K562 (cell line): Measurements from ENCODE around the gene SCN1B. TPM values are rescaled to one million over a fixed set of nuclear protein-coding genes. Genes with fewer than 3 reads are reported as not detected.

ENCODE experiments used
- ATAC-seq: fragments of 200-7000 bp; cut with Tn5 transposase; 3 replicates; pipeline ENCODE4 v1.9.1; 2020; ENCODE audit warnings: moderate library complexity
- BruUV-seq: library from RNA; stranded (reverse); fragments of 400-500 nt; replicated peaks from 2 replicates; lab custom pipeline; 2021; lab: Mats Ljungman, UMichigan
- CTCF ChIA-PET: fragments of 300-600 bp; formaldehyde crosslinking; extraction: SDS; loops from one replicate; lab custom pipeline; 2021; ENCODE audit warnings: low intra/inter-chr PET ratio; lab: Yijun Ruan, JAX
- POLR2A ChIA-PET: fragments of 300-600, 350-650 bp; sonication (Branson Sonifier 250); formaldehyde crosslinking; extraction: SDS; loops from one replicate; lab custom pipeline; 2021; ENCODE audit warnings: antibody characterized with exemption, inconsistent platforms; lab: Yijun Ruan, JAX
- DNase-seq, 4 experiments: peaks; one replicate each; pipeline versions ENCODE4 v3.0.0 to v3.0.0-alpha.2; 2011 to 2018; ENCODE audit warnings: low spot score in 3 of 4, mixed read lengths in 3 of 4; ENCODE audit errors: extremely low read depth in 1 of 4
- FAIRE-seq: peaks from 2 replicates; lab custom pipeline; 2011; peaks lifted over from hg19 to GRCh38; lab: Jason Lieb, UNC
- H2AFZ ChIP-seq: 2 replicates; pipeline ENCODE4 v1.6.0; 2011; ENCODE audit warnings: low read depth, low read length, control low read depth, inconsistent platforms
- H3K27ac ChIP-seq: fragments of 200-600 bp; 3 replicates; pipeline ENCODE4 v1.8.0; 2011; ENCODE audit warnings: low read depth, mild to moderate bottlenecking, control low read depth, inconsistent platforms, low read length, moderate library complexity, mixed read lengths; ENCODE audit errors: extremely low read depth
- H3K27me3 ChIP-seq, 2 experiments: fragments of 300-600 bp in 1 of 2; 2 replicates in 1 of 2; 3 replicates in 1 of 2; pipeline versions ENCODE4 v1.6.0 to v1.8.0; 2011; ENCODE audit warnings: inconsistent platforms in 2 of 2, low read length in 2 of 2, mild to moderate bottlenecking in 1 of 2, mixed read lengths in 1 of 2, moderate library complexity in 1 of 2; ENCODE audit not compliant: control insufficient read depth in 2 of 2, insufficient read depth in 2 of 2
- H3K36me3 ChIP-seq: fragments of 300-600 bp; 3 replicates; pipeline ENCODE4 v1.8.0; 2011; ENCODE audit warnings: mild to moderate bottlenecking, low read length, inconsistent platforms; ENCODE audit not compliant: control insufficient read depth, insufficient read depth
- H3K4me1 ChIP-seq, 2 experiments: fragments of 200-600 bp in 1 of 2; replicated peaks in 1 of 2; 2 replicates in 1 of 2; 3 replicates in 1 of 2; pipeline versions ENCODE4 v1.5.1 to v1.8.0; 2011; ENCODE audit warnings: inconsistent platforms in 2 of 2, low read length in 2 of 2, mild to moderate bottlenecking in 1 of 2, mixed read lengths in 1 of 2, moderate library complexity in 1 of 2; ENCODE audit not compliant: control insufficient read depth in 2 of 2, insufficient read depth in 2 of 2
- H3K4me2 ChIP-seq: 2 replicates; pipeline ENCODE4 v1.6.1; 2011; ENCODE audit warnings: low read length, control low read depth, inconsistent platforms, mixed read lengths; ENCODE audit not compliant: insufficient read depth
- H3K4me3 ChIP-seq: fragments of 200-600 bp; sonication (generic), shearing (Covaris generic); 2 replicates; pipeline ENCODE4 v1.5.1; 2016; ENCODE audit warnings: control low read depth, inconsistent platforms
- H3K79me2 ChIP-seq: fragments of 200-600 bp; 3 replicates; pipeline ENCODE4 v1.8.0; 2011; ENCODE audit warnings: low read length, inconsistent platforms; ENCODE audit not compliant: control insufficient read depth, insufficient read depth
- H3K9ac ChIP-seq, 2 experiments: 2 replicates each; pipeline versions ENCODE4 v1.6.0 to v1.6.1; 2011; ENCODE audit warnings: low read depth in 2 of 2, low read length in 2 of 2, control low read depth in 1 of 2, inconsistent platforms in 1 of 2, mild to moderate bottlenecking in 1 of 2, mixed read lengths in 1 of 2; ENCODE audit not compliant: insufficient read depth in 1 of 2
- H3K9me1 ChIP-seq: one replicate; pipeline ENCODE4 v1.6.0; 2011; ENCODE audit warnings: inconsistent platforms, mild to moderate bottlenecking, low read length, moderate library complexity; ENCODE audit not compliant: control insufficient read depth, insufficient read depth
- H3K9me3 ChIP-seq: replicated peaks from 2 replicates; pipeline ENCODE4 v1.5.1; 2011; ENCODE audit warnings: low read depth, low read length, inconsistent platforms; ENCODE audit not compliant: control insufficient read depth, insufficient read depth
- H4K20me1 ChIP-seq: replicated peaks from 2 replicates; pipeline ENCODE4 v1.6.1; 2011; ENCODE audit warnings: low read length, inconsistent platforms, mixed read lengths; ENCODE audit not compliant: control insufficient read depth, insufficient read depth
- FOXJ2 ChIP-seq: fragments of 200-800 bp; sonication (Bioruptor generic); IDR thresholded peaks from 2 replicates; pipeline ENCODE4 v1.6.1; 2016; ENCODE audit warnings: missing genetic modification characterization, missing compliant biosample characterization
- GTF2F1 ChIP-seq: IDR thresholded peaks from 2 replicates; pipeline ENCODE4 v1.6.1; 2011; ENCODE audit warnings: low read depth, low read length, improper control_type of control experiment
- KDM4B ChIP-seq, 2 experiments: fragments of 450-650 bp in 1 of 2; sonication (generic) in 1 of 2; IDR thresholded peaks; 2 replicates each; pipeline ENCODE4 v1.6.1; 2016 to 2017; ENCODE audit warnings: borderline replicate concordance in 2 of 2, antibody characterized with exemption in 1 of 2, low read depth in 1 of 2, mild to moderate bottlenecking in 1 of 2
- POLR2G ChIP-seq: fragments of 200-400 bp; formaldehyde crosslinking; IDR thresholded peaks from 2 replicates; pipeline ENCODE4 v1.6.1; 2017; ENCODE audit warnings: low read depth, mild to moderate bottlenecking, antibody characterized with exemption, low read length, moderate library complexity
- SAFB ChIP-seq: fragments of 200-400 bp; formaldehyde crosslinking; IDR thresholded peaks from 2 replicates; pipeline ENCODE4 v1.6.1; 2017; ENCODE audit warnings: low read depth, low read length, borderline replicate concordance
- SP2 ChIP-seq: IDR thresholded peaks from 2 replicates; pipeline ENCODE4 v1.6.1; 2011; ENCODE audit warnings: mild to moderate bottlenecking, low read depth, low read length, moderate library complexity; ENCODE audit not compliant: poor library complexity, severe bottlenecking; ENCODE audit errors: extremely low read depth
- TSHZ1 ChIP-seq: fragments of 250-450 bp; sonication (Bioruptor Pico); IDR thresholded peaks from 2 replicates; pipeline ENCODE4 v1.4.0; 2020; ENCODE audit warnings: mild to moderate bottlenecking, moderate library complexity
- ZBTB33 ChIP-seq: sonication (generic); formaldehyde crosslinking; IDR thresholded peaks from 2 replicates; pipeline ENCODE4 v1.8.1; 2023; ENCODE audit warnings: mild to moderate bottlenecking, missing genetic modification reagents
- ZNF699 ChIP-seq: fragments of 250-450 bp; sonication (Bioruptor Pico); IDR thresholded peaks from 2 replicates; pipeline ENCODE4 v1.8.0; 2021; ENCODE audit warnings: mild to moderate bottlenecking, moderate library complexity; ENCODE audit not compliant: insufficient replicate concordance
- WGBS: fragments of 100-300 bp; shearing (Covaris generic); methylation state at CpG from one replicate; pipeline ENCODE4 v1.1.6; 2016; ENCODE audit warnings: low coverage, mixed read lengths; ENCODE audit not compliant: insufficient coverage; ENCODE audit errors: missing lambda C conversion rate; 5-methylcytosine and 5-hydroxymethylcytosine counted together
- in situ Hi-C: fragments of 300-500 bp; cut with MboI; formaldehyde crosslinking; loops from 4 replicates; pipeline ENCODE4 v1.15.0; 2018; ENCODE audit warnings: inconsistent platforms, mixed read lengths
- intact Hi-C: fragments of 100-400 bp; cut with micrococcal nuclease; formaldehyde crosslinking; loops from 2 replicates; pipeline ENCODE4 v1.14.2; 2022
- polyA plus RNA-seq, 8 experiments: library from polyadenylated mRNA; depleted of rRNA in 4 of 8; stranded (reverse) in 5 of 8; unstranded in 3 of 8; fragments of >200 nt; fragmentation: Nextera tagmentation in 2 of 8; fragmentation: Illumina TruSeq in 1 of 8; extraction: Ambion mirVana in 2 of 8; extraction: Trizol in 1 of 8; gene quantifications; 2 replicates each; pipeline versions ENCODE4 v1.2.1 to v1.2.3, GENCODE V29; 2011 to 2014; ENCODE audit warnings: inconsistent platforms in 1 of 8, missing spikeins in 1 of 8
- total RNA-seq, 7 experiments: library from RNA; depleted of rRNA in 6 of 7; stranded (reverse); fragments of >200 nt in 6 of 7; fragmentation: Illumina TruSeq in 2 of 7; extraction: Trizol in 2 of 7; gene quantifications; 2 replicates each; pipeline versions ENCODE4 v1.2.1 to v1.2.3, GENCODE V29; 2011 to 2021; ENCODE audit warnings: low replicate concordance in 1 of 7
- TF ChIP-seq, protein P1 (sequence below): fragments of 450-650 bp; IDR thresholded peaks from 2 replicates; pipeline ENCODE4 v1.6.1; 2016; ENCODE audit warnings: antibody characterized with exemption
- TF ChIP-seq, protein P2 (sequence below): IDR thresholded peaks from 3 replicates; pipeline ENCODE4 v1.6.1; 2011; ENCODE audit warnings: borderline replicate concordance, mild to moderate bottlenecking; ENCODE audit not compliant: insufficient read length, insufficient read depth

SCN1B gene
- total and polyA plus RNA-seq, 9 of the 15 experiments (the other 6 are each of a cell fraction or from before 2014, with no cell fraction given) = 0.03 to 2.5 (median 0.91) TPM

DNA sequence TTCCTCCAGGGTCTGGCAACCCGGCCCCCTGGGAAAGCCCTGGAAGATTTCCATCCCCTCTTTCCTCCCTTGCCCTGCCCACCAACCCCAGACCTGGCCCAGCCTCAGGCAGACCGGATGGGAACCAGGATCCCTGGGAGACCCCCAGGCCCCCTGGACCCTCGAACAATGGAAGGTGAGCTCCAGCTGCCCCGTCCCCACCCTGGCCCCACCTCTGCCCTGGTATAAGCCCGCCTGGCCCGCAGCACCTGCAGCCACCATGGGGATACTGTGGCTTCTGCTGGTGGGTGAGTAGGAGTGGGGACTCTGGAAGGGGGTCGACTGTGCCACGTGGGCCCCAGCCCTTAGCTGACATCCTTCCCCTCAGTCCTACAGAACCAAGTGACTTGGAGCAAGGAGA, 43.7 kb downstream of the SCN1B start (continued):
- no peak for TF ChIP-seq KDM4B (IDR thresholded peaks at IDR 0.05; ENCODE audit: borderline replicate concordance in 2 of 2, low read depth in 1 of 2)
- no peak for TF ChIP-seq TSHZ1
- no peak for TF ChIP-seq SP2
- TF ChIP-seq SAFB = no peak
- no peak for TF ChIP-seq POLR2G

DNA sequence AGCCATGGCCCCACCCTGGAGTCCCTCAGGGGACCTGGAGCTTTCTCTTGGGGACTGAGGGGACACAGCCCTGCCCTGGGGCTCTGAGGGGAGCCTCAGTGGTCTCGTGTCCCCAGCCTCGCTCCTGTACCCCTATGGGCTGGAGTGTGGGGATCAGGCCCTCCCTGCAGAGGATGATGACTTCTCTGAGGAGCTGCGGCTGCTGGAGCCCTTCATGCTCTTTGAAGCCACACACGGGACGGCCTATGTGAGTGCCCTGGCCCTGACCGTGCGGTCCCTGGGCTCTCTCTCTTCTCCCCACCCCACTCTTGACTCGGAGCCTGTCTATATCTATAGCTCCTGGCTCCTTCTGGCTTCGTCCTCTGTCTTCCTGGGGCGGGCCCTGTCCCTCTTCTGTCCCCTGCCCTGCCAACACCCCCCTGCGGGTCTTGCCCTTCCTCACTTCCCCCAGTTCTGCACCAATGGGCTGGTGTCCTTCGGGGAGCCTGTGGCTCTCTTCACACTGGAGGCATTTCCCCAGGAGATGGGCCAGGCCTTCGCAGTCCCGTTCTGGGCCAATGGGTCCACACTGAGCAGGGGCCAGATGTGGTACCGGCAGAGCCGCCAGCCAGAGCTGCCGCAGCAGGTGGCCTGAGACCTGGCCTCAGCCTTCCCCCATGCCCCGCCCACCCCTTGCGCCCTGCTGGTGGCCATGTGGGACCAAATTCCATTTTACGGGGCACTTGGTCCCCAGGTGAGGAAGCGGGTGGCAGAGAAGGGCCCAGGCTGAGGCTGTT, 44.3 kb downstream of the SCN1B start:
- DNase-seq = no peak
- intact Hi-C loops (no loop called here), in situ Hi-C loops (no loop called here)
- Histone ChIP-seq H3K9me1 (no peaks in the 10 kb centered on the region), H3K9ac (peak overlapping the region in 1 of 2 experiments; percentile 35; a peak in 1 of 4 replicates), H4K20me1 (no peaks in the 10 kb centered on the region), H3K4me2 (no peak overlapping the region), H3K27ac (no peak overlapping the region), H2AFZ (no peak overlapping the region), H3K9me3 (peaks cover 5% of the 10 kb centered on the region; the same call in 1 of the 2 replicates), H3K79me2 (no peaks in the 10 kb centered on the region), H3K4me1 (peaks cover 0 to 26% of the 10 kb centered on the region in 2 experiments; a peak in 2 of 5 replicates), H3K27me3 (peaks cover 32 to 61% of the 10 kb centered on the region in 2 experiments; a peak in 4 of 5 replicates), H3K36me3 (no peaks in the 10 kb centered on the region), H3K4me3 (no peak overlapping the region)
- no peak for FAIRE-seq
- BruUV-seq = no TSS peak
- CTCF ChIA-PET = no interaction called here
- POLR2A ChIA-PET = interaction anchor here (0.7 kb wide), 1 partner anchor 17 kb away, joined by 3 read pairs; no protein-coding TSS in a partner anchor
- ATAC-seq = peak; percentile 57
- 6% methylated on average over 15 of the region's 21 CpGs for WGBS
- TF ChIP-seq GTF2F1 = no peak
- TF ChIP-seq, protein P1, sequence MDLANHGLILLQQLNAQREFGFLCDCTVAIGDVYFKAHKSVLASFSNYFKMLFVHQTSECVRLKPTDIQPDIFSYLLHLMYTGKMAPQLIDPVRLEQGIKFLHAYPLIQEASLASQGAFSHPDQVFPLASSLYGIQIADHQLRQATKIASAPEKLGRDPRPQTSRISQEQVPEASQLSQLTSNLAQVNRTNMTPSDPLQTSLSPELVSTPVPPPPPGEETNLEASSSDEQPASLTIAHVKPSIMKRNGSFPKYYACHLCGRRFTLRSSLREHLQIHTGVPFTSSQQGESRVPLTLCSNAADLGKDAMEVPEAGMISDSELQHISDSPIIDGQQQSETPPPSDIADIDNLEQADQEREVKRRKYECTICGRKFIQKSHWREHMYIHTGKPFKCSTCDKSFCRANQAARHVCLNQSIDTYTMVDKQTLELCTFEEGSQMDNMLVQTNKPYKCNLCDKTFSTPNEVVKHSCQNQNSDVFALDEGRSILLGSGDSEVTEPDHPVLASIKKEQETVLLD = no peak
- no peak for TF ChIP-seq FOXJ2 (tag)
- TF ChIP-seq, protein P2, sequence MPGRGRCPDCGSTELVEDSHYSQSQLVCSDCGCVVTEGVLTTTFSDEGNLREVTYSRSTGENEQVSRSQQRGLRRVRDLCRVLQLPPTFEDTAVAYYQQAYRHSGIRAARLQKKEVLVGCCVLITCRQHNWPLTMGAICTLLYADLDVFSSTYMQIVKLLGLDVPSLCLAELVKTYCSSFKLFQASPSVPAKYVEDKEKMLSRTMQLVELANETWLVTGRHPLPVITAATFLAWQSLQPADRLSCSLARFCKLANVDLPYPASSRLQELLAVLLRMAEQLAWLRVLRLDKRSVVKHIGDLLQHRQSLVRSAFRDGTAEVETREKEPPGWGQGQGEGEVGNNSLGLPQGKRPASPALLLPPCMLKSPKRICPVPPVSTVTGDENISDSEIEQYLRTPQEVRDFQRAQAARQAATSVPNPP = no peak
- no peak for TF ChIP-seq ZNF699 (CRISPR knock-in tag)
- no peak for TF ChIP-seq ZBTB33
